GM23338 (cell line): ENCODE results near the gene KRT38. TPM values are rescaled to one million over a fixed set of nuclear protein-coding genes. Genes with fewer than 3 reads are reported as not detected.

ENCODE experiments used
- ATAC-seq: fragments of 200-7000 bp; cut with Tn5 transposase; 3 replicates; pipeline ENCODE4 v1.9.1; 2020
- DNase-seq: peaks from one replicate; pipeline ENCODE4 v3.0.0-alpha.2; 2015; ENCODE audit warnings: low spot score
- H2AFZ ChIP-seq: fragments of 200-600 bp; sonication (generic); 2 replicates; pipeline ENCODE4 v1.8.0; 2016; ENCODE audit warnings: antibody characterized with exemption, mild to moderate bottlenecking, moderate library complexity
- H3F3A ChIP-seq: fragments of 200-600 bp; sonication (generic); replicated peaks from 2 replicates; pipeline ENCODE4 v1.8.0; 2017; ENCODE audit warnings: antibody characterized with exemption, mixed run types, low read depth
- H3K27ac ChIP-seq: fragments of 200-600 bp; sonication (generic); 2 replicates; pipeline ENCODE4 v1.6.1; 2016; ENCODE audit warnings: low read depth
- H3K27me3 ChIP-seq: fragments of 200-600 bp; sonication (generic); 2 replicates; pipeline ENCODE4 v1.8.0; 2016; ENCODE audit warnings: mild to moderate bottlenecking, mixed run types, moderate library complexity; ENCODE audit not compliant: insufficient read depth
- H3K36me3 ChIP-seq: fragments of 200-600 bp; sonication (generic); 2 replicates; pipeline ENCODE4 v1.8.0; 2016; ENCODE audit warnings: mild to moderate bottlenecking; ENCODE audit not compliant: insufficient read depth
- H3K4me1 ChIP-seq: fragments of 200-600 bp; sonication (generic); 2 replicates; pipeline ENCODE4 v1.8.0; 2016; ENCODE audit warnings: mild to moderate bottlenecking, moderate library complexity; ENCODE audit not compliant: insufficient read depth
- H3K4me2 ChIP-seq: fragments of 200-600 bp; sonication (generic); 2 replicates; pipeline ENCODE4 v1.7.1; 2017; ENCODE audit warnings: mixed run types
- H3K4me3 ChIP-seq: fragments of 200-600 bp; sonication (generic); 2 replicates; pipeline ENCODE4 v1.6.1; 2016; ENCODE audit warnings: mixed run types
- H3K79me2 ChIP-seq: fragments of 200-600 bp; sonication (generic); replicated peaks from 2 replicates; pipeline ENCODE4 v1.8.0; 2017; ENCODE audit warnings: mild to moderate bottlenecking; ENCODE audit not compliant: insufficient read depth
- H3K9me2 ChIP-seq: fragments of 200-600 bp; sonication (generic); 2 replicates; pipeline ENCODE4 v1.8.0; 2017; ENCODE audit not compliant: insufficient read depth
- H4K20me1 ChIP-seq: fragments of 200-600 bp; sonication (generic); replicated peaks from 2 replicates; pipeline ENCODE4 v1.8.0; 2017; ENCODE audit warnings: mild to moderate bottlenecking; ENCODE audit not compliant: insufficient read depth
- H3K27ac Mint-ChIP-seq: 2 replicates; pipeline ENCODE4 v1.8.0; 2020; ENCODE audit warnings: inconsistent platforms, mild to moderate bottlenecking, moderate library complexity, mixed read lengths
- H3K27me3 Mint-ChIP-seq: 3 replicates; pipeline ENCODE4 v1.8.0; 2022; ENCODE audit warnings: low read depth, mild to moderate bottlenecking, moderate library complexity, mixed read lengths, inconsistent platforms; ENCODE audit not compliant: insufficient read depth, poor library complexity
- H3K36me3 Mint-ChIP-seq: 3 replicates; pipeline ENCODE4 v1.8.0; 2021; ENCODE audit warnings: low read depth, mild to moderate bottlenecking, inconsistent platforms, moderate library complexity, mixed read lengths
- H3K4me1 Mint-ChIP-seq: 3 replicates; pipeline ENCODE4 v1.8.0; 2020; ENCODE audit warnings: mild to moderate bottlenecking, inconsistent platforms, mixed read lengths
- H3K4me3 Mint-ChIP-seq: 3 replicates; pipeline ENCODE4 v1.8.0; 2021; ENCODE audit warnings: moderate library complexity, mild to moderate bottlenecking, inconsistent platforms, mixed read lengths
- H3K9me3 Mint-ChIP-seq: 3 replicates; pipeline ENCODE4 v1.8.0; 2020; ENCODE audit warnings: moderate library complexity, mild to moderate bottlenecking, inconsistent platforms, mixed read lengths
- CREB1 ChIP-seq: fragments of 250-450 bp; sonication (Bioruptor Pico); IDR thresholded peaks from 2 replicates; pipeline ENCODE4 v1.5.0; 2020; ENCODE audit warnings: low read depth, mild to moderate bottlenecking, moderate library complexity
- EZH2 ChIP-seq: fragments of 200-600 bp; sonication (generic); IDR thresholded peaks from one replicate; pipeline ENCODE4 v1.8.0; 2017; ENCODE audit warnings: antibody characterized with exemption, mild to moderate bottlenecking, low read depth; ENCODE audit not compliant: unreplicated experiment
- POLR2AphosphoS5 ChIP-seq: IDR thresholded peaks from 2 replicates; pipeline ENCODE4 v1.6.1; 2016; ENCODE audit warnings: antibody characterized with exemption, low read depth
- REST ChIP-seq: IDR thresholded peaks from one replicate; pipeline ENCODE4 v1.6.1; 2018; ENCODE audit warnings: antibody characterized with exemption; ENCODE audit not compliant: unreplicated experiment
- STAT1 ChIP-seq: IDR thresholded peaks from one replicate; pipeline ENCODE4 v1.6.1; 2016; ENCODE audit warnings: antibody characterized with exemption; ENCODE audit not compliant: unreplicated experiment
- polyA plus RNA-seq: library from polyadenylated mRNA; unstranded; fragments of >200 nt; fragmentation: Nextera tagmentation; extraction: Ambion mirVana; gene quantifications from 2 replicates; pipeline ENCODE4 v1.2.1, GENCODE V29; 2016
- total RNA-seq: library from RNA; depleted of rRNA; stranded (reverse); fragments of >200 nt; shearing (Covaris generic); gene quantifications from 2 replicates; pipeline ENCODE4 v1.2.3, GENCODE V29; 2014
- TF ChIP-seq, protein P1 (sequence below): IDR thresholded peaks from 2 replicates; pipeline ENCODE4 v1.6.1; 2016; ENCODE audit warnings: antibody characterized with exemption
- TF ChIP-seq, protein P2 (sequence below), 2 experiments: fragments of 200-600 bp in 1 of 2; sonication (generic) in 1 of 2; conservative IDR thresholded peaks; 2 replicates each; pipeline versions ENCODE4 v1.5.1 to v1.6.1; 2016 to 2017; ENCODE audit warnings: antibody characterized with exemption in 2 of 2, low read depth in 2 of 2, mild to moderate bottlenecking in 2 of 2, moderate library complexity in 1 of 2

Gene KRT38
- total and polyA plus RNA-seq, 2 experiments from 2014 or later, result not detected

GRCh38 chr17:41417127-41417526 is 23.7 kb downstream of the KRT38 start:
- H3K9me2 ChIP-seq, result peaks cover 11% of the 10 kb centered on the region
- Mint-ChIP-seq H3K4me1 (peaks cover 25% of the 10 kb centered on the region), H3K9me3 (no peaks in the 10 kb centered on the region), H3K27ac (no peak overlapping the region), H3K27me3 (no peaks in the 10 kb centered on the region), H3K36me3 (no peaks in the 10 kb centered on the region), H3K4me3 (no peak overlapping the region)
- no peak overlapping the region for H3K27ac ChIP-seq
- ATAC-seq, result no peak
- no peaks in the 10 kb centered on the region for H3K79me2 ChIP-seq
- no peak overlapping the region for H3K4me2 ChIP-seq
- DNase-seq, result no peak
- H3K36me3 ChIP-seq, result no peaks in the 10 kb centered on the region
- peaks cover 9% of the 10 kb centered on the region; the same call in 1 of the 2 replicates for H3K4me1 ChIP-seq
- H4K20me1 ChIP-seq, result no peaks in the 10 kb centered on the region
- no peaks in the 10 kb centered on the region for H3F3A ChIP-seq
- no peaks in the 10 kb centered on the region for H3K27me3 ChIP-seq
- peak overlapping the region; percentile 86; the same call in 1 of the 2 replicates for H2AFZ ChIP-seq
- TF ChIP-seq REST (no peak), STAT1 (no peak)
- TF ChIP-seq, protein P1, sequence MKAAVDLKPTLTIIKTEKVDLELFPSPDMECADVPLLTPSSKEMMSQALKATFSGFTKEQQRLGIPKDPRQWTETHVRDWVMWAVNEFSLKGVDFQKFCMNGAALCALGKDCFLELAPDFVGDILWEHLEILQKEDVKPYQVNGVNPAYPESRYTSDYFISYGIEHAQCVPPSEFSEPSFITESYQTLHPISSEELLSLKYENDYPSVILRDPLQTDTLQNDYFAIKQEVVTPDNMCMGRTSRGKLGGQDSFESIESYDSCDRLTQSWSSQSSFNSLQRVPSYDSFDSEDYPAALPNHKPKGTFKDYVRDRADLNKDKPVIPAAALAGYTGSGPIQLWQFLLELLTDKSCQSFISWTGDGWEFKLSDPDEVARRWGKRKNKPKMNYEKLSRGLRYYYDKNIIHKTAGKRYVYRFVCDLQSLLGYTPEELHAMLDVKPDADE, result no peak
- H3K4me3 ChIP-seq, result no peak overlapping the region

DNA sequence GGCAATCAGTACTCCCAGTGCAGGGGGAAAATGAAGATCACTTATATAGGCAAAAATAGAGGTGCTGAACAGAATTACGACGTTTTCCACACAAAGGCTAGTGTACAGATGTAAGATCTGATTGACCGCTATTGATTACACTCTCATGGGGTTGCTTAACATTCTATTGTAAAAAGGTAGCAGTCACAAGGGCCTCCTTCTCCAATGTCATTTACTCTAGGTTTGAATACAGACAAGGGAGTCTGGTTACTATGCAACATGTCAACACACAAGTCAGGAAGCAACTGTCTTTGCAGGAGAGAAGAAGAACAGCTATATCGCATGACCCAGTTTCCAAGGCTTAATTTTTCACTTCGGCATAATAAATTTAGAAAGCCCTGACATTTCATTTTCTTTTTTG is 24.3 kb downstream of the KRT38 start:
- Histone ChIP-seq H3F3A (no peaks in the 10 kb centered on the region), H3K27me3 (no peaks in the 10 kb centered on the region), H2AFZ (no peak overlapping the region), H3K79me2 (no peaks in the 10 kb centered on the region), H3K4me2 (no peak overlapping the region), H3K4me1 (peaks cover 11% of the 10 kb centered on the region; the same call in 1 of the 2 replicates), H3K27ac (no peak overlapping the region), H3K9me2 (peaks cover 11% of the 10 kb centered on the region), H4K20me1 (no peaks in the 10 kb centered on the region), H3K36me3 (no peaks in the 10 kb centered on the region), H3K4me3 (no peak overlapping the region)
- DNase-seq (no peak), ATAC-seq (no peak)
- no peak overlapping the region for H3K4me3 Mint-ChIP-seq
- H3K9me3 Mint-ChIP-seq, result no peaks in the 10 kb centered on the region
- H3K27me3 Mint-ChIP-seq, result no peaks in the 10 kb centered on the region
- H3K27ac Mint-ChIP-seq, result no peak overlapping the region
- no peaks in the 10 kb centered on the region for H3K36me3 Mint-ChIP-seq
- peaks cover 31% of the 10 kb centered on the region for H3K4me1 Mint-ChIP-seq
- TF ChIP-seq POLR2AphosphoS5 (no peak), REST (no peak), STAT1 (no peak), EZH2 (no peak), CREB1 (CRISPR knock-in tag) (no peak)
- TF ChIP-seq, protein P2, sequence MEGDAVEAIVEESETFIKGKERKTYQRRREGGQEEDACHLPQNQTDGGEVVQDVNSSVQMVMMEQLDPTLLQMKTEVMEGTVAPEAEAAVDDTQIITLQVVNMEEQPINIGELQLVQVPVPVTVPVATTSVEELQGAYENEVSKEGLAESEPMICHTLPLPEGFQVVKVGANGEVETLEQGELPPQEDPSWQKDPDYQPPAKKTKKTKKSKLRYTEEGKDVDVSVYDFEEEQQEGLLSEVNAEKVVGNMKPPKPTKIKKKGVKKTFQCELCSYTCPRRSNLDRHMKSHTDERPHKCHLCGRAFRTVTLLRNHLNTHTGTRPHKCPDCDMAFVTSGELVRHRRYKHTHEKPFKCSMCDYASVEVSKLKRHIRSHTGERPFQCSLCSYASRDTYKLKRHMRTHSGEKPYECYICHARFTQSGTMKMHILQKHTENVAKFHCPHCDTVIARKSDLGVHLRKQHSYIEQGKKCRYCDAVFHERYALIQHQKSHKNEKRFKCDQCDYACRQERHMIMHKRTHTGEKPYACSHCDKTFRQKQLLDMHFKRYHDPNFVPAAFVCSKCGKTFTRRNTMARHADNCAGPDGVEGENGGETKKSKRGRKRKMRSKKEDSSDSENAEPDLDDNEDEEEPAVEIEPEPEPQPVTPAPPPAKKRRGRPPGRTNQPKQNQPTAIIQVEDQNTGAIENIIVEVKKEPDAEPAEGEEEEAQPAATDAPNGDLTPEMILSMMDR (conservative IDR thresholded peaks at IDR 0.05; ENCODE audit: low read depth in 2 of 2), result no peak
